GM21619 (cell line): ENCODE measurements around the gene PITPNM2.

Source experiments
- ATAC-seq: cut with Tn5 transposase; IDR thresholded peaks from one replicate; pipeline ENCODE4 v1.9.1; 2021; ENCODE audit not compliant: unreplicated experiment

Gene PITPNM2

GRCh38 chr12:123145211-123145610 lies 5.7 kb downstream of the PITPNM2 start:
- ATAC-seq = no peak

- no peak for ATAC-seq
These were observed 7.0 kb downstream of the PITPNM2 start for GRCh38 chr12:123143736-123144461.

GRCh38 chr12:123142921-123143735 lies 7.8 kb downstream of the PITPNM2 start:
- ATAC-seq = no peak

- ATAC-seq = no peak
These were observed 8.4 kb downstream of the PITPNM2 start for GRCh38 chr12:123142518-123142840.

GRCh38 chr12:123141615-123142517 lies 9.0 kb downstream of the PITPNM2 start:
- no peak for ATAC-seq

- ATAC-seq = no peak
These were observed 9.9 kb downstream of the PITPNM2 start for GRCh38 chr12:123140676-123141614.

- no peak for ATAC-seq
These were observed 10.8 kb downstream of the PITPNM2 start for GRCh38 chr12:123139926-123140675.

- no peak for ATAC-seq
These were observed 15.2 kb downstream of the PITPNM2 start for GRCh38 chr12:123135688-123136087.

GRCh38 chr12:123134826-123135225 lies 16.1 kb downstream of the PITPNM2 start:
- no peak for ATAC-seq

- ATAC-seq = no peak
These were observed 16.6 kb downstream of the PITPNM2 start for GRCh38 chr12:123134271-123134671.

- no peak for ATAC-seq
These were observed 17.2 kb downstream of the PITPNM2 start for GRCh38 chr12:123133701-123134100.

- no peak for ATAC-seq
These were observed 17.8 kb downstream of the PITPNM2 start for GRCh38 chr12:123132951-123133619.

- no peak for ATAC-seq
These were observed 18.9 kb downstream of the PITPNM2 start for GRCh38 chr12:123131879-123132402.

- ATAC-seq = no peak
These were observed 19.5 kb downstream of the PITPNM2 start for GRCh38 chr12:123131291-123131832.

- ATAC-seq = no peak
These were observed 21.3 kb downstream of the PITPNM2 start for GRCh38 chr12:123129621-123130020.

GRCh38 chr12:123127182-123127495 lies 23.8 kb downstream of the PITPNM2 start:
- ATAC-seq = no peak

GRCh38 chr12:123126294-123127181 lies 24.4 kb downstream of the PITPNM2 start:
- ATAC-seq = no peak

- ATAC-seq = no peak
These were observed 28.3 kb downstream of the PITPNM2 start for GRCh38 chr12:123122626-123123025.
